ENCODE data around the gene TRIM28. TPM values are rescaled to one million over a fixed set of nuclear protein-coding genes. Genes with fewer than 3 reads are reported as not detected.

TRIM28 gene
- total and polyA plus RNA-seq, 9 of the 15 experiments (the other 6 are each of a cell fraction or from before 2014, with no cell fraction given), result 12.1 to 797 (median 490) TPM

DNA sequence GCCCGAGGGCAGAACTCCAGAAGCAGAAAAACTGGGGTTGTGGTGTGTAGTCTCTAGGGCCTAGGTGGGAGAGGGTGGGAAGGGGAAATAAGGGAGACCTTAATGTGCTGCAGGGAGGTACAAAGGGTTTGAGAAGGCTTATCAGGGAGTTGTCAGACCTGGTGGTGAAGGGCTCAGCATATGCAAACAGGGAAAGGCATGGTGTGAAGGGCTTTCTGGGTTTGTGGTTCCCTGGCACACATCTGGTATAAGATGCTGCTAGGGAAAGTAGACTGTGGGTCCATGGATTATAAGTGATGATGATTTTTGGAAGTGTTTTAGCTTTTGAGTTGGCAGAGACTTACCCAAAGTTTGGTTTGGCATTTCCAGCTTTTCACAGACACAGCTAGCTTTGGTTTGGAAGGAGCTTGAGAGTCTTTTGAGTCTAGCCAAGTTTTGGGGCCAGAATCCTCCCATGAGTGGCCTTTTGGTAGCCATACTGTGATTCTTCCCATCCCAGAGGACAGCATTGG, 2.2 kb downstream of the TRIM28 start (continued):
- TF ChIP-seq ZNF311 (CRISPR knock-in tag; IDR thresholded peaks at IDR 0.05) (no peak), ZFX (CRISPR knock-in tag; IDR thresholded peaks at IDR 0.05) (0 out of 2 replicates have a peak, but pooled peaks have one; percentile 15), ZC3H4 (CRISPR knock-in tag; IDR thresholded peaks at IDR 0.05; ENCODE audit: borderline replicate concordance) (peak; percentile 57; the same call in 1 of the 2 replicates), ZNF444 (CRISPR knock-in tag; IDR thresholded peaks at IDR 0.05) (no peak), BRD4 (IDR thresholded peaks at IDR 0.05) (no peak)
- TF ChIP-seq, protein P1, sequence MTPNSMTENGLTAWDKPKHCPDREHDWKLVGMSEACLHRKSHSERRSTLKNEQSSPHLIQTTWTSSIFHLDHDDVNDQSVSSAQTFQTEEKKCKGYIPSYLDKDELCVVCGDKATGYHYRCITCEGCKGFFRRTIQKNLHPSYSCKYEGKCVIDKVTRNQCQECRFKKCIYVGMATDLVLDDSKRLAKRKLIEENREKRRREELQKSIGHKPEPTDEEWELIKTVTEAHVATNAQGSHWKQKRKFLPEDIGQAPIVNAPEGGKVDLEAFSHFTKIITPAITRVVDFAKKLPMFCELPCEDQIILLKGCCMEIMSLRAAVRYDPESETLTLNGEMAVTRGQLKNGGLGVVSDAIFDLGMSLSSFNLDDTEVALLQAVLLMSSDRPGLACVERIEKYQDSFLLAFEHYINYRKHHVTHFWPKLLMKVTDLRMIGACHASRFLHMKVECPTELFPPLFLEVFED (CRISPR knock-in tag; conservative IDR thresholded peaks at IDR 0.05), result 0 out of 2 replicates have a peak, but pooled peaks have one; percentile 46

DNA sequence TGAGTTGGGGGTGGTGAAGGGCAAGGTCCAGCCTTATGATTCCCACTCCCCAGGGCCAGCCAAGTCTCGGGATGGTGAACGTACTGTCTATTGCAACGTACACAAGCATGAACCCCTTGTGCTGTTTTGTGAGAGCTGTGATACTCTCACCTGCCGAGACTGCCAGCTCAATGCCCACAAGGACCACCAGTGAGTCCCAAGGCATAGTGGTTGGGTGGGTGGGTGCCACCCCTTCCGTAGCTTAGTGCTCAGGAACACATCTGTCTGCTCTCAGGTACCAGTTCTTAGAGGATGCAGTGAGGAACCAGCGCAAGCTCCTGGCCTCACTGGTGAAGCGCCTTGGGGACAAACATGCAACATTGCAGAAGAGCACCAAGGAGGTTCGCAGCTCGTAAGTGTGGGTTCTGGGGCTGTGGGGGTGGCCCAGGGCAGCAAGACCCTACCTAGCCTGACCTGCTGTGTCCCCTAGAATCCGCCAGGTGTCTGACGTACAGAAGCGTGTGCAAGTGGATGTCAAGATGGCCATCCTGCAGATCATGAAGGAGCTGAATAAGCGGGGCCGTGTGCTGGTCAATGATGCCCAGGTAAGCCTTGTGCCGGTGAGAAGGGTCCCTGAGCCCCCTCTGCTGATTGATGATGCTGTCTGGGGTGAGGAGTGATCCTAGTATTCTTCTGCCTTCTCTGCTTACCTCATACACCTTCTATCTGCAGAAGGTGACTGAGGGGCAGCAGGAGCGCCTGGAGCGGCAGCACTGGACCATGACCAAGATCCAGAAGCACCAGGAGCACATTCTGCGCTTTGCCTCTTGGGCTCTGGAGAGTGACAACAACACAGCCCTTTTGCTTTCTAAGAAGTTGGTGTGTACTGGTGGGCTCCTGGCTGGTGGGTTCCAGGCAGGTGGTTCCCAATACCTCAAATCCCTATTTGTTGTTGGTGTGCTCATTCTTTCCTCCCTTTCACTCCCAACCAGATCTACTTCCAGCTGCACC, 3.8 kb downstream of the TRIM28 start:
- Histone ChIP-seq H3K4me1 (replicated peaks in 1 of 2; ENCODE audit: control insufficient read depth in 2 of 2, insufficient read depth in 2 of 2, low read length in 2 of 2) (peaks cover 13 to 42% of the 10 kb centered on the region in 2 experiments; a peak in 4 of 5 replicates), H2AFZ (ENCODE audit: low read depth, low read length) (no peak overlapping the region), H3K36me3 (ENCODE audit: control insufficient read depth, insufficient read depth, low read length) (peaks cover 78% of the 10 kb centered on the region), H3K4me2 (ENCODE audit: insufficient read depth, low read length) (no peak overlapping the region), H3K27ac (ENCODE audit: extremely low read depth, low read depth, low read length) (no peak overlapping the region), H3K9ac (ENCODE audit: insufficient read depth in 1 of 2, low read depth in 2 of 2, low read length in 2 of 2) (peak overlapping the region in 1 of 2 experiments; percentile 56; a peak in 2 of 4 replicates), H4K20me1 (replicated peaks; ENCODE audit: control insufficient read depth, insufficient read depth, low read length) (peaks cover 44% of the 10 kb centered on the region), H3K4me3 (no peak overlapping the region), H3K9me1 (ENCODE audit: control insufficient read depth, insufficient read depth, low read length) (peaks cover 8% of the 10 kb centered on the region), H3K9me3 (replicated peaks; ENCODE audit: control insufficient read depth, insufficient read depth, low read depth, low read length) (no peaks in the 10 kb centered on the region), H3K27me3 (ENCODE audit: control insufficient read depth in 2 of 2, insufficient read depth in 2 of 2, low read length in 2 of 2) (no peaks in the 10 kb centered on the region), H3K79me2 (ENCODE audit: control insufficient read depth, insufficient read depth, low read length) (peaks cover 49% of the 10 kb centered on the region)
- ChIA-PET POLR2A (interaction anchor here (0.9 to 2.0 kb wide), 3 partner anchors 9 to 28 kb away, joined by 4 to 9 read pairs (median 4); partner anchors contain the start of gene UBE2M), CTCF (ENCODE audit: low intra/inter-chr PET ratio) (no interaction called here)
- FAIRE-seq (no peak), DNase-seq (ENCODE audit: extremely low read depth in 1 of 4, low spot score in 3 of 4) (no peak), ATAC-seq (no peak)
- no TSS peak for BruUV-seq (replicated peaks)
- intact Hi-C loops (cut with micrococcal nuclease) (no loop called here), in situ Hi-C loops (cut with MboI) (no loop called here)
- WGBS (ENCODE audit: insufficient coverage, low coverage, missing lambda C conversion rate), result 95% methylated on average over 18 of the region's 18 CpGs
- TF ChIP-seq TCF3 (CRISPR knock-in tag; IDR thresholded peaks at IDR 0.05) (no peak), TAF15 (IDR thresholded peaks at IDR 0.05; ENCODE audit: low read depth, low read length) (no peak), RBFOX2 (IDR thresholded peaks at IDR 0.05; ENCODE audit: low read depth, low read length) (peak; percentile 45; the same call in 1 of the 2 replicates), PML (IDR thresholded peaks at IDR 0.05; ENCODE audit: low read length) (0 out of 2 replicates have a peak, but pooled peaks have one; percentile 14), SRF (CRISPR knock-in tag; IDR thresholded peaks at IDR 0.05) (no peak), POLR2AphosphoS5 (IDR thresholded peaks at IDR 0.05; ENCODE audit: control insufficient read depth, insufficient read depth, low read depth, low read length) (peak; percentile 23; the same call in 1 of the 2 replicates), TARDBP (IDR thresholded peaks at IDR 0.05) (no peak)

Measured in K562 (cell line).